ENCODE data around the gene SLC16A4. TPM values are rescaled to one million over a fixed set of nuclear protein-coding genes. Genes with fewer than 3 reads are reported as not detected.
A peak's percentile ranks its signal among the peaks of the same experiment; 100 is the strongest.

The SLC16A4 gene
- total and polyA plus RNA-seq, 2 of the 8 experiments (the other 6 are each of a cell fraction or from before 2014, with no cell fraction given): 0.30 to 0.43 TPM

GRCh38 chr1:110408488-110408887 lies 17.7 kb upstream of the SLC16A4 start:
- H3K56ac ChIP-seq (replicated peaks; ENCODE audit: insufficient read length, low read depth, low read length): no peak overlapping the region
- no peaks in the 10 kb centered on the region for H3K9me3 ChIP-seq (ENCODE audit: insufficient read depth in 2 of 2, low read depth in 1 of 2, low read length in 1 of 2)
- H3K4ac ChIP-seq (replicated peaks; ENCODE audit: insufficient read length, low read depth, low read length): peak overlapping the region; percentile 9
- no peak overlapping the region for H2BK120ac ChIP-seq (replicated peaks; ENCODE audit: low read depth, low read length)
- no peak overlapping the region for H4K8ac ChIP-seq (ENCODE audit: extremely low read depth, insufficient read depth, low read length)
- H3K79me2 ChIP-seq (ENCODE audit: control insufficient read depth in 1 of 2, insufficient read depth in 2 of 2, low read length in 2 of 2): peaks cover 0 to 12% of the 10 kb centered on the region in 2 experiments; a peak in 2 of 4 replicates
- no peaks in the 10 kb centered on the region; a peak in 2 of 7 replicates for H3K4me1 ChIP-seq (replicated peaks in 1 of 4; ENCODE audit: control insufficient read depth in 3 of 4, insufficient read depth in 4 of 4, low read length in 3 of 4)
- peak overlapping the region; percentile 48; the same call in 1 of the 2 replicates for H2AK5ac ChIP-seq (ENCODE audit: low read depth, low read length)
- no peak overlapping the region for H2BK15ac ChIP-seq (ENCODE audit: low read length)
- no peak overlapping the region for H4K91ac ChIP-seq (replicated peaks; ENCODE audit: insufficient read length, low read length)
- H2BK12ac ChIP-seq (ENCODE audit: low read depth, low read length): no peak overlapping the region; the same call in 1 of the 2 replicates
- peak overlapping the region in 2 of 4 experiments; percentile 80 to 86; a peak in 5 of 8 replicates for H3K4me3 ChIP-seq (ENCODE audit: extremely low read depth in 1 of 4, insufficient read depth in 2 of 4, low read depth in 3 of 4, low read length in 4 of 4)
- no peak overlapping the region for H3K18ac ChIP-seq (ENCODE audit: extremely low read depth, low read length)
- no peak overlapping the region for H2BK5ac ChIP-seq (ENCODE audit: low read depth, low read length)
- no peak overlapping the region for H3K14ac ChIP-seq (ENCODE audit: insufficient read length)
- no peak overlapping the region for H3K27ac ChIP-seq (ENCODE audit: low read depth, low read length)
- POLR2A ChIA-PET (ENCODE audit: partially characterized antibody): interaction anchor here (0.7 to 3.3 kb wide), 10 partner anchors 8 to 345 kb away, joined by 3 to 8 read pairs (median 3); no protein-coding TSS in a partner anchor
- no peak overlapping the region for H3K9ac ChIP-seq (replicated peaks in 1 of 4; ENCODE audit: extremely low read depth in 1 of 4, low read depth in 3 of 4, low read length in 3 of 4)
- 0 out of 7 replicates have a peak, but pooled peaks cover 0 to 3% (median 0%) of the 10 kb centered on the region in 4 experiments for H3K27me3 ChIP-seq (replicated peaks in 1 of 4; ENCODE audit: control insufficient read depth in 3 of 4, extremely low read depth in 1 of 4, insufficient read depth in 3 of 4, low read length in 3 of 4)
- no peaks in the 10 kb centered on the region for H4K20me1 ChIP-seq (replicated peaks in 1 of 2; ENCODE audit: control insufficient read depth in 1 of 2, insufficient read depth in 2 of 2, low read length in 2 of 2)
- H2AFZ ChIP-seq (ENCODE audit: low read length): no peak overlapping the region
- no peak overlapping the region for H4K5ac ChIP-seq (ENCODE audit: insufficient read length, low read depth, low read length)
- WGBS, 2 experiments (ENCODE audit: extremely low coverage in 1 of 2, insufficient coverage in 1 of 2, insufficient read length in 1 of 2, insufficient replicate concordance in 2 of 2, low coverage in 1 of 2, low lambda C conversion rate in 2 of 2, missing lambda C conversion rate in 1 of 2): 92% methylated on average over 8 of the region's 8 CpGs; no CpG with 5 or more reads in 1 of the 2 experiments
- no peak overlapping the region for H2BK20ac ChIP-seq (ENCODE audit: low read length)
- no peaks in the 10 kb centered on the region; the same call in 1 of the 2 replicates for H3K79me1 ChIP-seq (ENCODE audit: low read depth, low read length)
- peak overlapping the region; percentile 76 to 86; a peak in 3 of 4 replicates for H3K4me2 ChIP-seq (ENCODE audit: insufficient read depth in 1 of 2, low read depth in 2 of 2, low read length in 2 of 2)
- FAIRE-seq (no peak), DNase-seq (ENCODE audit: low read depth in 1 of 2, low spot score in 2 of 2) (no peak)
- CTCF ChIA-PET (ENCODE audit: partially characterized antibody): interaction anchor here (0.8 to 22.7 kb wide), 8 partner anchors 15 to 232 kb away, joined by 3 to 828 read pairs (median 34); partner anchors contain the start of genes KCNC4 and PROK1
- peaks cover 3% of the 10 kb centered on the region; the same call in 1 of the 2 replicates for H3K23me2 ChIP-seq (ENCODE audit: low read depth, low read length)
- no peak overlapping the region for H3K23ac ChIP-seq (ENCODE audit: insufficient read length)
- H3K36me3 ChIP-seq (ENCODE audit: control insufficient read depth in 2 of 4, insufficient read depth in 4 of 4, low read length in 3 of 4): peaks cover 0 to 13% (median 8%) of the 10 kb centered on the region in 4 experiments; a peak in 5 of 8 replicates
- TF ChIP-seq KDM4A (IDR thresholded peaks at IDR 0.05; ENCODE audit: low read depth, low read length, severe bottlenecking): no peak
- TF ChIP-seq ZNF274 (IDR thresholded peaks at IDR 0.05; ENCODE audit: borderline replicate concordance, extremely low read depth, low read length): no peak
- no peak for TF ChIP-seq SRF (IDR thresholded peaks at IDR 0.05; ENCODE audit: low read depth, low read length)
- TF ChIP-seq JUND (IDR thresholded peaks at IDR 0.05; ENCODE audit: low read length): no peak
- TF ChIP-seq POLR2A (IDR thresholded peaks at IDR 0.05; ENCODE audit: control extremely low read depth in 1 of 2, low read depth in 2 of 2, low read length in 2 of 2): no peak
- no peak for TF ChIP-seq BCL11A (IDR thresholded peaks at IDR 0.05; ENCODE audit: low read depth in 2 of 2, low read length in 2 of 2)
- no peak for TF ChIP-seq BACH1 (IDR thresholded peaks at IDR 0.05; ENCODE audit: low read length)
- no peak for TF ChIP-seq CBX5 (IDR thresholded peaks at IDR 0.05; ENCODE audit: low read depth, low read length)
- TF ChIP-seq, protein P1, sequence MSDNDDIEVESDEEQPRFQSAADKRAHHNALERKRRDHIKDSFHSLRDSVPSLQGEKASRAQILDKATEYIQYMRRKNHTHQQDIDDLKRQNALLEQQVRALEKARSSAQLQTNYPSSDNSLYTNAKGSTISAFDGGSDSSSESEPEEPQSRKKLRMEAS (IDR thresholded peaks at IDR 0.05): no peak
- TF ChIP-seq RAD21 (IDR thresholded peaks at IDR 0.05 in 1 of 2, conservative IDR thresholded peaks at IDR 0.05 in 1 of 2; ENCODE audit: low read depth in 2 of 2, low read length in 2 of 2): no peak
- TF ChIP-seq, protein P2, sequence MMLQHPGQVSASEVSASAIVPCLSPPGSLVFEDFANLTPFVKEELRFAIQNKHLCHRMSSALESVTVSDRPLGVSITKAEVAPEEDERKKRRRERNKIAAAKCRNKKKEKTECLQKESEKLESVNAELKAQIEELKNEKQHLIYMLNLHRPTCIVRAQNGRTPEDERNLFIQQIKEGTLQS (IDR thresholded peaks at IDR 0.05; ENCODE audit: insufficient read depth, low read depth, low read length): no peak
- TF ChIP-seq CREB1 (IDR thresholded peaks at IDR 0.05): no peak
- no peak for TF ChIP-seq HDAC2 (IDR thresholded peaks at IDR 0.05; ENCODE audit: borderline replicate concordance in 1 of 2, low read depth in 2 of 2, low read length in 2 of 2)

Data from H1 (cell line).